HAP-1 (cell line): ENCODE measurements around the gene MICAL3.

ENCODE experiments used
- DNase-seq, 2 experiments: peaks; one replicate each; pipeline ENCODE4 v3.0.0-alpha.2; 2016 to 2020; ENCODE audit warnings: low spot score in 2 of 2
- H3K27me3 ChIP-seq: fragments of 250-450 bp; sonication (Bioruptor Pico); 2 replicates; pipeline ENCODE4 v1.5.1; 2020; ENCODE audit warnings: low read depth, mild to moderate bottlenecking, moderate library complexity
- H3K36me3 ChIP-seq: fragments of 250-450 bp; sonication (Bioruptor Pico); replicated peaks from 2 replicates; pipeline ENCODE4 v1.5.1; 2020; ENCODE audit warnings: mild to moderate bottlenecking
- H3K4me1 ChIP-seq: fragments of 250-450 bp; sonication (Bioruptor Pico); 2 replicates; pipeline ENCODE4 v1.5.1; 2020; ENCODE audit warnings: mild to moderate bottlenecking
- H3K4me3 ChIP-seq: fragments of 250-450 bp; sonication (Bioruptor Pico); 2 replicates; pipeline ENCODE4 v1.5.1; 2020; ENCODE audit warnings: mild to moderate bottlenecking, moderate library complexity
- H3K9me3 ChIP-seq: fragments of 250-450 bp; sonication (Bioruptor Pico); 2 replicates; pipeline ENCODE4 v1.5.1; 2020; ENCODE audit warnings: mild to moderate bottlenecking, moderate library complexity
- in situ Hi-C: fragments of 300-500 bp; cut with MboI; formaldehyde crosslinking; loops from 3 replicates; pipeline ENCODE4 v1.14.3; 2020; ENCODE audit warnings: low sequenced_read_pairs, inconsistent platforms, mixed read lengths

The MICAL3 gene

DNA sequence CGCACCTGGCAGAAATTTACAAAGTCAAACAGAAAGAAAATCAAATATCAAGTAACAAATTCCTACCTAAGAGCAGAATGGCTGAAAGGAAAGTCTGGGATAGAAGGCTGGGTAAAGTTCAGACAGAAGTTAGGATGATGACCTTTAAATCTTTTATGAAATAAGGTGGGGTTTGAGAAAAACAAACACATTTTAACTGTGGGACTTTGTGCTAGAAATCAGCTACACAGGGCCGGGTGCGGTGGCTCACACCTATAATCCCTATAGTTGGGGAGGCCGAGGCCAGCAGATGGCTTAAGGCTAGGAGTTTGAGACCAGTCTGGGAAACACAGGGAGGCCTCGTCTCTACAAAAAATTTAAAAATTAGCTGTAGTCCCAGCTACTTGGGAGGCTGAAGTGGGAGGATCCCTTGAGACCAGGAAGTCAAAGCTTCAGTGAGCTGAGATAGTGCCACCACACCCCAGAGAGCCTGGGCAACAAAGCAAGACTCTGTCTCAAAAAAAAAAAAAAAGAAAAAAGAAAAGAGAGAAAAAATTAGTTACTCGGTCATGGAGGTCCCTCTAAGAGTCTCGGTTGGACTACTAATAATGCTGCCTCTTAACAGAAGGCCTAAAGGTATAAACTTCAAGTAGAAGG, 130.3 kb downstream of the MICAL3 start:
- H3K4me3 ChIP-seq, result no peak overlapping the region
- no peaks in the 10 kb centered on the region for H3K27me3 ChIP-seq
- H3K4me1 ChIP-seq, result no peaks in the 10 kb centered on the region
- H3K9me3 ChIP-seq, result no peaks in the 10 kb centered on the region
- in situ Hi-C loops, result no loop called here
- no peak for DNase-seq
- peaks cover 41% of the 10 kb centered on the region for H3K36me3 ChIP-seq

DNA sequence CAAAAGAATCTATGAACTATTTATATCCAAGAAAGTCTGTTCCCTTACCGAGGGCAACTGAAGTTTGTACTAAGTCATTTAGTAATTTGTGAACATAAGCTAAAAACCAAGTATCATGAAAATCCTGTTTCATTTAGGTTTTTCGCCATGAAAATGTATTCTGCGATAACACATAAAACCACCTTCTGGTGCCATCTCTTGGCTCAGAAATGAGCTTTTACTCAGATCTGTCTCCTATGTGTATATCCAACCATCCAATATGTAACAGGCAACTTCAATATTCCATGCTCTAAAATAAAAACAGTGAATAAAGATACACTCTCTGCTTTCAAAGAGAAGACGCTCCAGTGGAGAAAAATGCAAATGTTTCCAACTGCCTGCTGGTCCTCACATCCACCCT, 132.0 kb downstream of the MICAL3 start:
- DNase-seq, result no peak
- no peak overlapping the region for H3K4me3 ChIP-seq
- no peaks in the 10 kb centered on the region for H3K4me1 ChIP-seq
- peaks cover 45% of the 10 kb centered on the region for H3K36me3 ChIP-seq
- in situ Hi-C loops, result no loop called here
- H3K9me3 ChIP-seq, result no peaks in the 10 kb centered on the region
- no peaks in the 10 kb centered on the region for H3K27me3 ChIP-seq

DNA sequence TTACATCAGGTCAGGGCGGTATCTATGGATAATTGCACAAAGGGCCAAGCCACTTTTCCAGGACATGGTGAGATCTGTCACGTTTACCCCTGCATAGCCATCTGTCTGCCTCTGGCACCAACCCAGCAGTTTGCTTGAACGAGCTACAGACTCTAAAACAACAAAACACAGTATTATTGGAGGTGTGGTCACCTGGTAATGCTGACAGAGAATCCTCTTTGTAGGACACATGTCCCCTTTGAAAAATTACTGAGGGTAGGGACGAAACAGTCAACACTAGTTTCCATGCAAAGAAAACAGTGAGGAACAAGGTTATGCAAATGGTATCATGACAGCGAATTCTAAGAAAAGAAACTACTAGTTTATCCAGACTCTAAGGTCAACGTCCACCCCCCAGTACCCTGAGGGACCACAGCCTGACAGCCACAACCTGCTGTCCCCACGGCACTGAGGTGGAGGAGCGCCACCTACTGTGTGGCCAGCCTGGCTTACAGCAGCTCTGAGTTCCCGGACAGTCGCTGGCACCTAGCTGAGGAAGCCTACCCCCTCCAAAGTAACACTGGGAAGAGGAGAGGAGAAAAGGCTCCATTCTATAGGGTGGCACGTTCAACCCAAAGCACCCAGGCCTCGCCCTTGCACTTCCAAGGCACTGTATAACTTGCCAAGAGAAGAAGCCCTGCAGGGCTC, 132.7 kb downstream of the MICAL3 start:
- DNase-seq, result peak in 1 of 2 experiments; percentile 18
- no peaks in the 10 kb centered on the region for H3K4me1 ChIP-seq
- in situ Hi-C loops, result no loop called here
- H3K36me3 ChIP-seq, result peaks cover 41% of the 10 kb centered on the region
- no peak overlapping the region for H3K4me3 ChIP-seq
- H3K9me3 ChIP-seq, result no peaks in the 10 kb centered on the region
- H3K27me3 ChIP-seq, result no peaks in the 10 kb centered on the region

DNA sequence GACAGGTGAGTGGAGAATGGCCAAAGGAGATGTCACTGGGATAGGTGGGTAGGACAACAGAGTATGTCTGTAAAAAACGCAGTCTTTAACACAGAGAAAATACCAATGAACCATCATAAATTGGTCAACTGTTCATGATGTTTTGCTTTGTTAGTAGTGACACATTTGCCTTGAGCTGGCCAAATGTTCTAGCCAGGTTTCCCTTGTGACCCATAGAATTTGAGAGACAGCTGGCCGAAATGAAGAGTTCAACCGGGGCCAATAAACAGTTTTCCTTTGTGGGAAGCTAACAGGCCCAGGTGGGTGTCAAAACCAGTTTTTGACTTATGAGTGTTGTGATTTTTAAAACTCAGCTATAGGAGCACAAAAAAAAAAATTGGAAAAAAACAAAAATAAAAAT, 133.5 kb downstream of the MICAL3 start:
- DNase-seq, result no peak
- H3K9me3 ChIP-seq, result no peaks in the 10 kb centered on the region
- no peaks in the 10 kb centered on the region for H3K4me1 ChIP-seq
- H3K4me3 ChIP-seq, result no peak overlapping the region
- no peaks in the 10 kb centered on the region for H3K27me3 ChIP-seq
- in situ Hi-C loops, result no loop called here
- H3K36me3 ChIP-seq, result peaks cover 41% of the 10 kb centered on the region

DNA sequence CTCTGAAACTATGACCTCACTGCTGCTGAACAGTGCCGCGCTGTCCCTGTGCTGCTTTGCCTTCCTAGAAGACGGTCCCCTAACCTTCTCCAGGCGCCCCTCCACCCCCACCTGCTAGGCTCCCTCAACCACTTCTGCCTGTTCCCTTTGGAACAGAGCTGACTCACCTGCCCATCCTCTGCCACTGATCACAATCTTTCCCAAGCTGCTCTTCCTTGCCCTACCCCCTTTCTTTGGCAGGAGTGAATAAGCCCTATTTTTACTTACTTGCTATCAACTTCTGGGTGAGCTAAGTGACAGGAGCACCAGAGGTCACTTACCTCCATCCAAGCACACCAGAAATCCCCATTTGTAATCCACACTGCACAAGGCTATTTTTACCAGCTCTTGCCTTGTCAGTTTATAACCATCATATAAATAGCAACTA, 134.1 kb downstream of the MICAL3 start:
- in situ Hi-C loops, result no loop called here
- H3K9me3 ChIP-seq, result no peaks in the 10 kb centered on the region
- H3K4me1 ChIP-seq, result no peaks in the 10 kb centered on the region
- peaks cover 44% of the 10 kb centered on the region for H3K36me3 ChIP-seq
- no peak overlapping the region for H3K4me3 ChIP-seq
- no peaks in the 10 kb centered on the region for H3K27me3 ChIP-seq
- no peak for DNase-seq

DNA sequence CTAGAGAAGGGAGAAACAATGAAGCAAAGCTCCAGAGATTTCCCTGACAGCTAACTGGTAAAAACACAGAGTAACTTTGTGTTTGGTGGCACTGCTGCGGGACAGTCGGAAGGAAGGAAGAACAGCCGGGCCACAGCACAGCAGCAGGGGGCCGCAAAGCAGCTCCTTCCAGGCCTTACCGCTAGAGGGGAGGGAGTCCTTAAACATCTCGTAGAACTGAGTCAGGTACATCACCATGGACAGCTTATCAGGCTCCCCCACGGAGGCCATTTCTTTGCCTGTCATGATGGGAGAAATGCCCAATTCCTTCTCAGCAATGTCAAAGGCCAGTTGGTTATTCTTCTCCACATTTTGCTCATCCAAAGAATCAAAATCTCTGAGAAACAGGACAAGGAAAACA, 135.5 kb downstream of the MICAL3 start:
- Histone ChIP-seq H3K4me1 (no peaks in the 10 kb centered on the region), H3K27me3 (no peaks in the 10 kb centered on the region), H3K36me3 (peaks cover 42% of the 10 kb centered on the region), H3K9me3 (no peaks in the 10 kb centered on the region), H3K4me3 (no peak overlapping the region)
- DNase-seq, result no peak
- in situ Hi-C loops, result loop anchor here (10.0 kb wide), 2 partner anchors 56 to 74 kb away; no protein-coding TSS in a partner anchor

DNA sequence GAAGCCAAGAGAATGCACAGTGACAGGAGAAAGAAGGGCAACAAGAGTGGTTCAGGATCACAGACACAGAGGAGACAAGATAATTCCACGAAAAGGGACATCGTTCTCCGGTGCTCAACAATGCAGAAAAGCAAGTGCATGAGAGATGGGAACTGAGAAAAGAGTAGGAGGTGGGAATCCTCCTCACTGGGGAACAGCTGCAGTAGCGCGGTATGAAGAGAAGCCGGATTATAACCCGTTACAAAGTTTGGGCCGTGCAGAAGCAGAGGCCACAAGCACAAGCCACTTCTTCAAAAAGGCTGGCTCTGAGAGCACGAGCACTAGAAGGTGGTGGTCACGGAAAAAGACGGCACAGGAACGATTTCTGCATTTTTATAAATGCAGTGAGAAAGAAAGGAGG, 135.9 kb downstream of the MICAL3 start:
- Histone ChIP-seq H3K36me3 (peaks cover 38% of the 10 kb centered on the region), H3K9me3 (no peaks in the 10 kb centered on the region), H3K4me3 (no peak overlapping the region), H3K4me1 (no peaks in the 10 kb centered on the region), H3K27me3 (no peaks in the 10 kb centered on the region)
- in situ Hi-C loops, result loop anchor here (10.0 kb wide), 2 partner anchors 56 to 74 kb away; no protein-coding TSS in a partner anchor
- DNase-seq, result no peak

DNA sequence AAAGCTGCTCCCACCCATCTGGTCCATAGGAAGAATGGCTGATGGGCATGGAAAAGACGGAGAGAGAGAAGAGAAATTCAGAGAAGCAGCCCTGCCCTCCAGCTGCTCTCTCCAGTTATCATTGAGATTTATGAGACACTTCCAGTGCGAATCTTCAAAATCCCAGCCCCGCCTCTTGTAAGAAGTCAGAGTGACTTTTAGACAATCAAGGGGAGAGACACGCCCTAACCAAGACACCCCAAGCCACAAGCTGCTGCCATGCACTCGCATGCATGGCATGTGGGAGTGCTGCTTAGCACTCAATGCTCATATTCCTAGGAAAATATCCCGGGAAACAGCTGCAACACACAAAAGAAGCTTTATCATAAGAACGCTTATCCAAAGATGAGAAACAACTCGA, 139.5 kb downstream of the MICAL3 start:
- peaks cover 33% of the 10 kb centered on the region for H3K36me3 ChIP-seq
- no peaks in the 10 kb centered on the region for H3K4me1 ChIP-seq
- no peaks in the 10 kb centered on the region for H3K9me3 ChIP-seq
- H3K27me3 ChIP-seq, result no peaks in the 10 kb centered on the region
- H3K4me3 ChIP-seq, result no peak overlapping the region
- in situ Hi-C loops, result loop anchor here (10.0 kb wide), 2 partner anchors 60 to 70 kb away; no protein-coding TSS in a partner anchor
- DNase-seq, result no peak

DNA sequence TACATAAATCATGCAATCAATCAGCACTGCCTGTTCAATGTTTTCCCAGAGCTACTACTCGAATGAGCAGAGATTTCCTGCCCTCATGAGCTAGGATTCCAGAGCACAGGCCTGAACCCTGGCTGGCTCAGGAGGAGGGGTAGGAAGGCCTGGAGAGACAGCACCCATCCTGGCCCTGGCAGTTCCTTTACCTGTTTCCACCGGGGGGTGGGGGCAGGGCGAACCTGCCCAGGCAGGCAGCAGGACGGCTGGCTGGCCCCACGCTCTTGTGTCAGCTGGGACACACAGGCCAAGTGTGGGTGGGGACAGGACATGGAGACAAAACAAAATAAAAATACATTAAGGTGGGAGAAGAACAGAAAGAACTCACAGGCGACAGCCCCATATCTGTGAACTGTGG, 140.3 kb downstream of the MICAL3 start:
- Histone ChIP-seq H3K4me1 (no peaks in the 10 kb centered on the region), H3K4me3 (no peak overlapping the region), H3K27me3 (no peaks in the 10 kb centered on the region), H3K36me3 (peaks cover 33% of the 10 kb centered on the region), H3K9me3 (no peaks in the 10 kb centered on the region)
- no peak for DNase-seq
- in situ Hi-C loops, result loop anchor here (10.0 kb wide), 2 partner anchors 61 to 69 kb away; no protein-coding TSS in a partner anchor

DNA sequence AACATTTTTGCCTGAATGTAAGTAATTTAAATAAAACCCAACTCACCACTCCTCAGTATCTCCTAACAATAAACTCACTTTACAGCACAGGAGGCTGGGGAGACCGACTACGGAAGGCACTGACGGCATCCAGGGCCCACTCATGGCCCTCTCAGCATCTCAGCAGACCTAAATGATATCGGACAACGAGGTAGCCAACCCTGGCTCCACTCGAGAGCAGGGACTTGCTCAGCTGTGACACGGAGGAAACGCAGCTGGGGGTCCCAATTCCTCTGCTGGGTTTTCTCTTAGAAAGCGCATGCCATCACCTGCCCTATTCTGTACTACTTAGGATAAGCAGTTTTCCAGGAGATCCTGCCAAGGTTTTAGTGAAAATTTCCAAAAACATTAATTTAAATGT, 141.0 kb downstream of the MICAL3 start:
- Histone ChIP-seq H3K27me3 (no peaks in the 10 kb centered on the region), H3K4me3 (no peak overlapping the region), H3K4me1 (no peaks in the 10 kb centered on the region), H3K9me3 (no peaks in the 10 kb centered on the region), H3K36me3 (peaks cover 33% of the 10 kb centered on the region)
- no peak for DNase-seq
- in situ Hi-C loops, result loop anchor here (10.0 kb wide), 2 partner anchors 61 to 69 kb away; no protein-coding TSS in a partner anchor

DNA sequence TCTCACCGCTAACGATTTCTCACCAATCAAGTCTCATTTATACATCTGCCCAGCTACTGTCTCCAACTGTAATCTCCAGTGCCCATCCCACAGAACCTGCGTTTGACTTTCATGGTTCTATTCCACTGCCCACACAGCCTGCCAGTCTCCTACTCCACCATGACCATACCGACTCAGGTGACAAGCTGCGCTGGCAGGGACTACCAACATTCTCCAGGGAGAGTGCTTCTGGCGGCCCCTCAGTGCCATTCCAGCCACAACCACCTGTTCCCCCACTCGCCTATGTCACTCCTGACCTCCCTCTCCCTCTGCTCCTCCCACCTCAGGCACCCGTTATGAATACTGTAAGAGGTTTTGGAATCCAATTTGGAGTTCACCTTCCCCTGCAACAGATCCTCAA, 141.6 kb downstream of the MICAL3 start:
- H3K9me3 ChIP-seq, result no peaks in the 10 kb centered on the region
- H3K4me1 ChIP-seq, result no peaks in the 10 kb centered on the region
- no peak for DNase-seq
- in situ Hi-C loops, result loop anchor here (10.0 kb wide), 2 partner anchors 62 to 68 kb away; no protein-coding TSS in a partner anchor
- H3K27me3 ChIP-seq, result no peaks in the 10 kb centered on the region
- H3K4me3 ChIP-seq, result no peak overlapping the region
- peaks cover 26% of the 10 kb centered on the region for H3K36me3 ChIP-seq

DNA sequence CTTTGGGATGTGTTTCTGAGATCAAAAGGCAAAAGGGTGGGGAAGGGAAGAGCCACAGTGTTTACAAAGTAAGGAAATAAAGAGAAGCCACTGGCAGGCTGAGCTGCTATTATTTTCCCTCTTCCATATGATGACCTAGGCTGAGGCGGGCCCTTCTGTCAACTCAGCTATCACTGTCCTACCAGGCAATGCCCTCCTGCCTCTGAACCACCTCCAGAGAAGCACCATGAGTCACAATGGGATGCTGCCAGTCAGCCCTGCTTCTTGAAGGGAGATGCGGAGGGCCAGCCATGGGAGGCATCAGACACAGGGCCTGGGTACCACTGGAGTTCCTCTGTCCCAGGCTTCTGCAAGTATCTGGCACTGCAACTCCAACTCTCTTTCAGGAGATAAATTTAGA, 142.2 kb downstream of the MICAL3 start:
- Histone ChIP-seq H3K4me1 (no peaks in the 10 kb centered on the region), H3K27me3 (no peaks in the 10 kb centered on the region), H3K9me3 (no peaks in the 10 kb centered on the region), H3K4me3 (no peak overlapping the region), H3K36me3 (peaks cover 26% of the 10 kb centered on the region)
- in situ Hi-C loops, result loop anchor here (10.0 kb wide), 2 partner anchors 63 to 67 kb away; no protein-coding TSS in a partner anchor
- DNase-seq, result no peak

DNA sequence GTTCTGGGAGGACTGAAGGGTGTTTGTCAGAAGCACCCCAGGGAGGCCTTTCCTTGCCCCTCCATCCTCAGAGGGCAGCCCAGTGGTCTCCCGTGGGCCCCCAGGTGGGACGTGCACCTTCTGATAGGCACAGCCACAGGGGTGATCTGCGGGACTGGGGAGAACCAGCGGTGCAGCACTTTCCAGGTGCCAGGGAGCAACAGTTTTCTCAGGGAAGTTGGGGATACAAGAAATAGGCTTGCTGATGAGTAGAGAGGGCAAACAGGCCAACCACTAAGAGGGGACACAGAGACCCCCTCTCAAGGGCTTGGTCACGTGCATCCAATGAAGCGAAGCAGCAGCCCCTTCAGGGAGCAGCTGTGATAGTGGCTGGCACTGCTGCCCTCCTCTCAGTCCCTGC, 143.0 kb downstream of the MICAL3 start:
- H3K4me3 ChIP-seq, result no peak overlapping the region
- H3K27me3 ChIP-seq, result no peaks in the 10 kb centered on the region
- in situ Hi-C loops, result loop anchor here (10.0 kb wide), 2 partner anchors 63 to 67 kb away; no protein-coding TSS in a partner anchor
- H3K9me3 ChIP-seq, result no peaks in the 10 kb centered on the region
- H3K36me3 ChIP-seq, result peaks cover 26% of the 10 kb centered on the region
- no peak for DNase-seq
- H3K4me1 ChIP-seq, result no peaks in the 10 kb centered on the region

DNA sequence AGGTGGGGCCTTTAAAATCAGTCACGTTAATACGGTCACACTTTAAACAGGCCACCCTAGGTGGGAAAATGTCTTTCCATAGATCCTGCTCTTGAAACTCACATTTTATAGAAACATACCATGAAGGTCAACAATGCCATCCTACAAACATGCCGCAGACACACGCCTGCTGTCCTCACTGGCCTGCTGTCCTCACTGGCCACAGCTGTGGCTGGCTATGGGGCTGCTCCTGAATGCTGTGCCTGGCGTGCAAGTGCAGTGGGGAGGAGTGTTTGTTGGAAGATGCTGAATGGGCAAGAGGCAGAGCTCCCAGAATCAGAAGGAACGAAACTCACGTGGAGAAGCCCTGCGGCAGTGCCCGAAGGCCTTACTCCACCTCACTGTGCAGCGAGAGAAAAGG, 143.9 kb downstream of the MICAL3 start:
- H3K4me1 ChIP-seq, result no peaks in the 10 kb centered on the region
- no peak for DNase-seq
- in situ Hi-C loops, result loop anchor here (10.0 kb wide), 2 partner anchors 64 to 66 kb away; no protein-coding TSS in a partner anchor
- no peaks in the 10 kb centered on the region for H3K27me3 ChIP-seq
- no peaks in the 10 kb centered on the region for H3K9me3 ChIP-seq
- H3K4me3 ChIP-seq, result no peak overlapping the region
- peaks cover 22% of the 10 kb centered on the region for H3K36me3 ChIP-seq
